Natural killer cell (primary cell): ENCODE measurements around the gene KCNC1. TPM values are rescaled to one million over a fixed set of nuclear protein-coding genes. Genes with fewer than 3 reads are reported as not detected.

Experiments
- ATAC-seq, 3 donors: fragments of 150-1000 bp in 2 of 3; fragments of 200-7000 bp in 1 of 3; cut with Tn5 transposase; 1 replicate in 1 of 3; 2 replicates in 2 of 3; pipeline ENCODE4 v1.10.0; 2021; ENCODE audit warnings: mild to moderate bottlenecking in 2 of 3, moderate library complexity in 2 of 3
- DNase-seq, 2 donors: peaks; one replicate each; pipeline versions ENCODE4 v3.0.0 to v3.0.0-alpha.2; 2013 to 2021; ENCODE audit warnings: mixed read lengths in 1 of 2
- H3K27ac ChIP-seq: one replicate; pipeline ENCODE4 v1.5.1; 2013; ENCODE audit warnings: mild to moderate bottlenecking, low read length
- H3K27me3 ChIP-seq: one replicate; pipeline ENCODE4 v1.6.1; 2013; ENCODE audit warnings: low read length; ENCODE audit not compliant: control insufficient read depth, insufficient read depth
- H3K36me3 ChIP-seq: one replicate; pipeline ENCODE4 v1.6.1; 2013; ENCODE audit warnings: low read length; ENCODE audit not compliant: control insufficient read depth, insufficient read depth
- H3K4me1 ChIP-seq: one replicate; pipeline ENCODE4 v1.6.1; 2013; ENCODE audit warnings: low read length; ENCODE audit not compliant: control insufficient read depth, insufficient read depth
- H3K4me3 ChIP-seq: one replicate; pipeline ENCODE4 v1.5.1; 2013; ENCODE audit warnings: low read length
- H3K9me3 ChIP-seq: one replicate; pipeline ENCODE4 v1.6.1; 2013; ENCODE audit warnings: low read length; ENCODE audit not compliant: control insufficient read depth, insufficient read depth
- H3K27ac Mint-ChIP-seq, 2 donors: one replicate each; pipeline ENCODE4 v1.8.0; 2022; ENCODE audit warnings: mild to moderate bottlenecking in 2 of 2, mixed read lengths in 2 of 2, moderate library complexity in 1 of 2
- H3K27me3 Mint-ChIP-seq, 2 donors: one replicate each; pipeline ENCODE4 v1.8.0; 2022; ENCODE audit warnings: low read depth in 2 of 2, mixed read lengths in 2 of 2
- H3K36me3 Mint-ChIP-seq: one replicate; pipeline ENCODE4 v1.8.0; 2022; ENCODE audit warnings: mixed read lengths
- H3K4me1 Mint-ChIP-seq, 2 donors: one replicate each; pipeline ENCODE4 v1.8.0; 2022; ENCODE audit warnings: mixed read lengths in 2 of 2
- H3K4me3 Mint-ChIP-seq: one replicate; pipeline ENCODE4 v1.8.0; 2022; ENCODE audit warnings: mild to moderate bottlenecking, moderate library complexity, mixed read lengths
- H3K9me3 Mint-ChIP-seq, 2 donors: one replicate each; pipeline ENCODE4 v1.8.0; 2022; ENCODE audit warnings: mixed read lengths in 2 of 2
- CTCF ChIP-seq: fragments of 200-600 bp; IDR thresholded peaks from one replicate; pipeline ENCODE4 v1.8.0; 2022; ENCODE audit warnings: antibody characterized with exemption
- WGBS: methylation state at CpG from one replicate; pipeline ENCODE4 v1.1.7; 2013; ENCODE audit warnings: missing lambda C conversion rate; ENCODE audit not compliant: insufficient coverage; 5-methylcytosine and 5-hydroxymethylcytosine counted together
- intact Hi-C: fragments of 100-400 bp; cut with micrococcal nuclease; formaldehyde crosslinking; loops from one replicate; pipeline ENCODE4 v1.14.2; 2022
- total RNA-seq, 4 donors: library from RNA; stranded (reverse); fragments of 120-200 nt in 1 of 4; gene quantifications; one replicate each; pipeline versions ENCODE4 v1.2.3 to v1.2.4, GENCODE V29; 2013 to 2022

The KCNC1 gene
- total RNA-seq, 3 donors from 2014 or later (not counting 1 experiment from before 2014, with no cell fraction given), result not detected

- H3K4me1 ChIP-seq, result no peaks in the 10 kb centered on the region
- no peaks in the 10 kb centered on the region for H3K27me3 ChIP-seq
- no peaks in the 10 kb centered on the region for H3K36me3 ChIP-seq
- no peaks in the 10 kb centered on the region for H3K9me3 ChIP-seq
- Mint-ChIP-seq H3K4me1 (no peaks in the 10 kb centered on the region), H3K4me3 (no peak overlapping the region), H3K27ac (no peak overlapping the region), H3K9me3 (no peaks in the 10 kb centered on the region), H3K36me3 (no peaks in the 10 kb centered on the region), H3K27me3 (peaks cover 0 to 22% of the 10 kb centered on the region in 2 donors)
- no peak for TF ChIP-seq CTCF
- ATAC-seq (no peak), DNase-seq (no peak)
- intact Hi-C loops, result no loop called here
- no peak overlapping the region for H3K27ac ChIP-seq
- 86% methylated on average over 20 of the region's 20 CpGs for WGBS
- no peak overlapping the region for H3K4me3 ChIP-seq
Observed at GRCh38 chr11:17745023-17745772, 10.6 kb downstream of the KCNC1 start.

GRCh38 chr11:17746096-17746495 lies 11.5 kb downstream of the KCNC1 start:
- peaks cover 0 to 20% of the 10 kb centered on the region in 2 donors for H3K27me3 Mint-ChIP-seq
- Histone ChIP-seq H3K4me1 (no peaks in the 10 kb centered on the region), H3K36me3 (no peaks in the 10 kb centered on the region), H3K27ac (no peak overlapping the region), H3K27me3 (no peaks in the 10 kb centered on the region), H3K9me3 (no peaks in the 10 kb centered on the region), H3K4me3 (no peak overlapping the region)
- no peaks in the 10 kb centered on the region for H3K4me1 Mint-ChIP-seq
- TF ChIP-seq CTCF, result no peak
- WGBS, result 79% methylated on average over 11 of the region's 11 CpGs
- H3K4me3 Mint-ChIP-seq, result no peak overlapping the region
- ATAC-seq (no peak), DNase-seq (no peak)
- no peak overlapping the region for H3K27ac Mint-ChIP-seq
- H3K36me3 Mint-ChIP-seq, result no peaks in the 10 kb centered on the region
- no peaks in the 10 kb centered on the region for H3K9me3 Mint-ChIP-seq
- intact Hi-C loops, result no loop called here

- H3K4me3 Mint-ChIP-seq, result no peak overlapping the region
Observed at GRCh38 chr11:17747131-17747955, 12.8 kb downstream of the KCNC1 start.

More at GRCh38 chr11:17747131-17747955, 12.8 kb downstream of the KCNC1 start:
- H3K9me3 ChIP-seq, result no peaks in the 10 kb centered on the region
- 83% methylated on average over 19 of the region's 19 CpGs for WGBS
- H3K27ac ChIP-seq, result no peak overlapping the region
- Mint-ChIP-seq H3K9me3 (no peaks in the 10 kb centered on the region), H3K27ac (no peak overlapping the region), H3K36me3 (no peaks in the 10 kb centered on the region), H3K27me3 (peaks cover 3 to 17% of the 10 kb centered on the region in 2 donors), H3K4me1 (no peaks in the 10 kb centered on the region)
- no peaks in the 10 kb centered on the region for H3K4me1 ChIP-seq
- no peak for TF ChIP-seq CTCF
- H3K27me3 ChIP-seq, result no peaks in the 10 kb centered on the region
- ATAC-seq (no peak), DNase-seq (no peak)
- H3K36me3 ChIP-seq, result no peaks in the 10 kb centered on the region
- intact Hi-C loops, result no loop called here
- H3K4me3 ChIP-seq, result no peak overlapping the region
